Karpas-422 (cell line): Measurements from ENCODE around the gene IL17D. TPM values are rescaled to one million over a fixed set of nuclear protein-coding genes. Genes with fewer than 3 reads are reported as not detected.

Source experiments
- DNase-seq: peaks from one replicate; pipeline ENCODE4 v3.0.0-alpha.2; 2015
- H2AFZ ChIP-seq: fragments of 200-600 bp; sonication (generic); 2 replicates; pipeline ENCODE4 v1.6.1; 2014; ENCODE audit warnings: antibody characterized with exemption, low read length, mixed read lengths
- H3K27ac ChIP-seq: fragments of 200-600 bp; sonication (generic); 2 replicates; pipeline ENCODE4 v1.5.1; 2014; ENCODE audit warnings: mild to moderate bottlenecking, low read length, moderate library complexity
- H3K27me3 ChIP-seq: fragments of 200-600 bp; sonication (generic); 2 replicates; pipeline ENCODE4 v1.6.1; 2014; ENCODE audit warnings: low read length, mixed read lengths
- H3K36me3 ChIP-seq: fragments of 200-600 bp; sonication (generic); 2 replicates; pipeline ENCODE4 v1.6.1; 2014; ENCODE audit warnings: low read length, mixed read lengths; ENCODE audit not compliant: insufficient read depth
- H3K4me1 ChIP-seq: fragments of 200-600 bp; sonication (generic); 2 replicates; pipeline ENCODE4 v1.6.1; 2014; ENCODE audit warnings: mild to moderate bottlenecking, low read length, mixed read lengths
- H3K4me2 ChIP-seq: fragments of 200-600 bp; sonication (generic); 2 replicates; pipeline ENCODE4 v1.6.1; 2014; ENCODE audit warnings: low read length, low read depth, mild to moderate bottlenecking; ENCODE audit not compliant: poor library complexity, severe bottlenecking
- H3K4me3 ChIP-seq: fragments of 200-600 bp; sonication (generic); 2 replicates; pipeline ENCODE4 v1.5.1; 2014; ENCODE audit warnings: mild to moderate bottlenecking, antibody characterized with exemption, low read length, mixed read lengths
- H3K79me2 ChIP-seq: fragments of 200-600 bp; sonication (generic); 2 replicates; pipeline ENCODE4 v1.6.1; 2014; ENCODE audit warnings: mild to moderate bottlenecking, low read length, mixed read lengths
- H3K9ac ChIP-seq: fragments of 200-600 bp; sonication (generic); 2 replicates; pipeline ENCODE4 v1.6.0; 2014; ENCODE audit warnings: low read length
- H3K9me2 ChIP-seq: fragments of 200-600 bp; sonication (generic), shearing (Covaris generic); replicated peaks from 2 replicates; pipeline ENCODE4 v1.6.0; 2014; ENCODE audit warnings: mild to moderate bottlenecking, low read length, moderate library complexity; ENCODE audit not compliant: insufficient read depth
- H3K9me3 ChIP-seq: fragments of 300-700, 200-600 bp; sonication (generic); 2 replicates; pipeline ENCODE4 v1.6.1; 2014; ENCODE audit warnings: low read length, mixed read lengths
- H4K20me1 ChIP-seq: fragments of 200-600 bp; sonication (generic); 2 replicates; pipeline ENCODE4 v1.6.1; 2014; ENCODE audit warnings: mild to moderate bottlenecking, antibody characterized with exemption, low read length, low read depth; ENCODE audit not compliant: insufficient read depth
- total RNA-seq: library from RNA; depleted of rRNA; stranded (reverse); fragments of >200 nt; shearing (Covaris generic); gene quantifications from 2 replicates; pipeline ENCODE4 v1.2.3, GENCODE V29; 2014; ENCODE audit warnings: low replicate concordance; rRNA removed

The IL17D gene
- 1.5 TPM in 1 of 2 replicates, not detected in the other for total RNA-seq

GRCh38 chr13:20702915-20703779 is at the start of gene IL17D:
Gene IL17D (plus strand): TSS chr13:20703699. CDS start chr13:20704002, 303 bp downstream.
- H3K4me1 ChIP-seq = peaks cover 14% of the 10 kb centered on the region
- H3K4me3 ChIP-seq = peak within 1 kb of the TSS; percentile 85
- H3K9me2 ChIP-seq = no peaks in the 10 kb centered on the region
- H3K9ac ChIP-seq = peak within 1 kb of the TSS; percentile 79
- H3K9me3 ChIP-seq = no peaks in the 10 kb centered on the region
- peak within 1 kb of the TSS; percentile 98 for H2AFZ ChIP-seq
- no peak within 1 kb of the TSS for H3K27ac ChIP-seq
- H3K4me2 ChIP-seq = peak within 1 kb of the TSS; percentile 99
- H4K20me1 ChIP-seq = 0 out of 2 replicates have a peak, but pooled peaks cover 6% of the 10 kb centered on the region
- no peaks in the 10 kb centered on the region for H3K27me3 ChIP-seq
- DNase-seq = peak; percentile 73
- no peaks in the 10 kb centered on the region for H3K79me2 ChIP-seq
- H3K36me3 ChIP-seq = no peaks in the 10 kb centered on the region

- H3K9me3 ChIP-seq = no peaks in the 10 kb centered on the region
- H3K27me3 ChIP-seq = no peaks in the 10 kb centered on the region
- H3K9me2 ChIP-seq = no peaks in the 10 kb centered on the region
- H2AFZ ChIP-seq = no peak overlapping the region
- H3K79me2 ChIP-seq = no peaks in the 10 kb centered on the region
- no peak overlapping the region for H3K27ac ChIP-seq
- H3K4me2 ChIP-seq = no peak overlapping the region
- no peak overlapping the region for H3K4me3 ChIP-seq
- no peaks in the 10 kb centered on the region for H4K20me1 ChIP-seq
- no peaks in the 10 kb centered on the region for H3K36me3 ChIP-seq
- DNase-seq = no peak
- H3K9ac ChIP-seq = no peak overlapping the region
- H3K4me1 ChIP-seq = no peaks in the 10 kb centered on the region
These were observed 49.3 kb upstream of the IL17D start for GRCh38 chr13:20654156-20654555.

- no peak overlapping the region for H3K9ac ChIP-seq
- no peak overlapping the region for H3K4me2 ChIP-seq
- no peak overlapping the region for H3K27ac ChIP-seq
- H3K4me1 ChIP-seq = no peaks in the 10 kb centered on the region
- no peaks in the 10 kb centered on the region for H3K9me2 ChIP-seq
- H3K79me2 ChIP-seq = no peaks in the 10 kb centered on the region
- no peaks in the 10 kb centered on the region for H4K20me1 ChIP-seq
- H3K4me3 ChIP-seq = no peak overlapping the region
- no peak for DNase-seq
- no peaks in the 10 kb centered on the region for H3K36me3 ChIP-seq
- no peaks in the 10 kb centered on the region for H3K27me3 ChIP-seq
- no peaks in the 10 kb centered on the region for H3K9me3 ChIP-seq
- no peak overlapping the region for H2AFZ ChIP-seq
These were observed 45.0 kb upstream of the IL17D start for GRCh38 chr13:20658451-20659040.

GRCh38 chr13:20664351-20664750 is 39.1 kb upstream of the IL17D start:
- no peak overlapping the region for H3K4me2 ChIP-seq
- no peak overlapping the region for H3K9ac ChIP-seq
- H3K36me3 ChIP-seq = no peaks in the 10 kb centered on the region
- no peak for DNase-seq
- H3K4me3 ChIP-seq = no peak overlapping the region
- H2AFZ ChIP-seq = no peak overlapping the region
- H3K27me3 ChIP-seq = no peaks in the 10 kb centered on the region
- no peaks in the 10 kb centered on the region for H3K9me2 ChIP-seq
- no peaks in the 10 kb centered on the region for H4K20me1 ChIP-seq
- H3K4me1 ChIP-seq = peaks cover 4% of the 10 kb centered on the region; the same call in 1 of the 2 replicates
- H3K27ac ChIP-seq = no peak overlapping the region
- H3K79me2 ChIP-seq = no peaks in the 10 kb centered on the region
- H3K9me3 ChIP-seq = no peaks in the 10 kb centered on the region

- Histone ChIP-seq H3K36me3 (no peaks in the 10 kb centered on the region), H3K9ac (no peak overlapping the region), H2AFZ (no peak overlapping the region), H3K9me3 (no peaks in the 10 kb centered on the region), H3K27me3 (no peaks in the 10 kb centered on the region), H3K27ac (no peak overlapping the region), H3K9me2 (no peaks in the 10 kb centered on the region), H3K4me2 (no peak overlapping the region), H3K79me2 (no peaks in the 10 kb centered on the region), H4K20me1 (no peaks in the 10 kb centered on the region), H3K4me3 (no peak overlapping the region), H3K4me1 (peaks cover 4% of the 10 kb centered on the region; the same call in 1 of the 2 replicates)
- DNase-seq = no peak
These were observed 36.6 kb upstream of the IL17D start for GRCh38 chr13:20666948-20667347.

- Histone ChIP-seq H2AFZ (no peak overlapping the region), H3K9me2 (no peaks in the 10 kb centered on the region), H3K27me3 (no peaks in the 10 kb centered on the region), H4K20me1 (no peaks in the 10 kb centered on the region), H3K27ac (no peak overlapping the region), H3K9ac (no peak overlapping the region), H3K36me3 (no peaks in the 10 kb centered on the region), H3K79me2 (no peaks in the 10 kb centered on the region), H3K4me3 (no peak overlapping the region), H3K4me1 (peaks cover 4% of the 10 kb centered on the region; the same call in 1 of the 2 replicates), H3K4me2 (no peak overlapping the region), H3K9me3 (no peaks in the 10 kb centered on the region)
- DNase-seq = no peak
These were observed 35.6 kb upstream of the IL17D start for GRCh38 chr13:20667857-20668437.

- Histone ChIP-seq H3K9me3 (no peaks in the 10 kb centered on the region), H3K4me3 (no peak overlapping the region), H3K9me2 (no peaks in the 10 kb centered on the region), H3K79me2 (no peaks in the 10 kb centered on the region), H3K27ac (no peak overlapping the region), H2AFZ (no peak overlapping the region), H3K4me1 (peaks cover 4% of the 10 kb centered on the region; the same call in 1 of the 2 replicates), H3K27me3 (no peaks in the 10 kb centered on the region), H3K36me3 (no peaks in the 10 kb centered on the region), H4K20me1 (no peaks in the 10 kb centered on the region), H3K9ac (no peak overlapping the region), H3K4me2 (no peak overlapping the region)
- no peak for DNase-seq
These were observed 34.3 kb upstream of the IL17D start for GRCh38 chr13:20669162-20669561.

- Histone ChIP-seq H3K9ac (no peak overlapping the region), H3K4me3 (no peak overlapping the region), H3K27ac (no peak overlapping the region), H2AFZ (no peak overlapping the region), H3K79me2 (no peaks in the 10 kb centered on the region), H3K4me1 (peaks cover 4% of the 10 kb centered on the region; the same call in 1 of the 2 replicates), H3K4me2 (no peak overlapping the region), H3K9me2 (no peaks in the 10 kb centered on the region), H3K36me3 (no peaks in the 10 kb centered on the region), H4K20me1 (no peaks in the 10 kb centered on the region), H3K9me3 (no peaks in the 10 kb centered on the region), H3K27me3 (no peaks in the 10 kb centered on the region)
- no peak for DNase-seq
These were observed 31.7 kb upstream of the IL17D start for GRCh38 chr13:20671789-20672188.
